Prostate gland (tissue), 2 donors: ENCODE measurements around the gene AHCYL2.

Experiments used
- POLR2A ChIP-seq: fragments of 450-650 bp; IDR thresholded peaks from one replicate; pipeline ENCODE4 v1.6.1; 2016; ENCODE audit warnings: antibody characterized with exemption, mild to moderate bottlenecking
- TF ChIP-seq, protein P1 (sequence below), 4 experiments: fragments of 200-600 bp in 2 of 4; fragments of 450-650 bp in 2 of 4; sonication (generic) in 2 of 4; IDR thresholded peaks; 1 replicate in 3 of 4; 2 replicates in 1 of 4; pipeline ENCODE4 v1.5.1; 2016 to 2019; ENCODE audit warnings: antibody characterized with exemption in 4 of 4, mild to moderate bottlenecking in 2 of 4, moderate library complexity in 2 of 4

DNA sequence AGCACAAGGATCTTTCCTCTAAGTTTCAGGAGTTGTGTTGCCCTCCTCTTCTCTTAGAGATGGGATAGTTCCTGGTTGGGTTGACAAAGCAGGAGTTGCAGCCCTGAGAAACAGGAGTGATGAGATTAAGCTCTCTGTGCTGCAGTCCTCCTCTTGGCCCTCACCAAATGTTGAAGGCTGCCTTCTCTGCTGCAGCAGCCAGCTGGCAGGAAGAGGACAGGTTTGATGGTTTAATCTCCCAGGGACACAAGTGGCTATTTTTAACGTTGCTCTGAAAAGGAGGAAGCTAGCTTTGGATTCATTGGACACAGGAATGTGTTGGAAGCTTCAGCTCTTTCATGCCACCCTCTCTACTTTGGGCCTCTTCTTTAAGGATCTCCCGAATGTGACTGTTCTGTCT is 218.8 kb downstream of the AHCYL2 start:
- TF ChIP-seq, protein P1, sequence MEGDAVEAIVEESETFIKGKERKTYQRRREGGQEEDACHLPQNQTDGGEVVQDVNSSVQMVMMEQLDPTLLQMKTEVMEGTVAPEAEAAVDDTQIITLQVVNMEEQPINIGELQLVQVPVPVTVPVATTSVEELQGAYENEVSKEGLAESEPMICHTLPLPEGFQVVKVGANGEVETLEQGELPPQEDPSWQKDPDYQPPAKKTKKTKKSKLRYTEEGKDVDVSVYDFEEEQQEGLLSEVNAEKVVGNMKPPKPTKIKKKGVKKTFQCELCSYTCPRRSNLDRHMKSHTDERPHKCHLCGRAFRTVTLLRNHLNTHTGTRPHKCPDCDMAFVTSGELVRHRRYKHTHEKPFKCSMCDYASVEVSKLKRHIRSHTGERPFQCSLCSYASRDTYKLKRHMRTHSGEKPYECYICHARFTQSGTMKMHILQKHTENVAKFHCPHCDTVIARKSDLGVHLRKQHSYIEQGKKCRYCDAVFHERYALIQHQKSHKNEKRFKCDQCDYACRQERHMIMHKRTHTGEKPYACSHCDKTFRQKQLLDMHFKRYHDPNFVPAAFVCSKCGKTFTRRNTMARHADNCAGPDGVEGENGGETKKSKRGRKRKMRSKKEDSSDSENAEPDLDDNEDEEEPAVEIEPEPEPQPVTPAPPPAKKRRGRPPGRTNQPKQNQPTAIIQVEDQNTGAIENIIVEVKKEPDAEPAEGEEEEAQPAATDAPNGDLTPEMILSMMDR (IDR thresholded peaks at IDR 0.05), result no peak
- TF ChIP-seq POLR2A, result no peak
